NCI-H1092 treated with DMSO at 0.1 percent for 48 hours (cell line): ENCODE data around the gene HYAL3.
"Not testable (repeated sequence)": the region's sequence is repeated elsewhere in the genome, so short reads cannot be mapped to it uniquely, and the experiment has no call there.

Source experiments
- DNase-seq: peaks from one replicate; lab custom pipeline; 2025; lab: John Stamatoyannopoulos, UW

The HYAL3 gene

GRCh38 chr3:50314342-50314741, 15.1 kb upstream of the HYAL3 start:
- no peak for DNase-seq

GRCh38 chr3:50312041-50312440, 12.8 kb upstream of the HYAL3 start:
- DNase-seq: not testable (repeated sequence)

GRCh38 chr3:50304601-50305000, 5.4 kb upstream of the HYAL3 start:
- DNase-seq: no peak

GRCh38 chr3:50303013-50303815, 4.0 kb upstream of the HYAL3 start, which contains the start of gene HYAL1:
Gene HYAL1, minus strand, starts transcription at chr3:50303574. Its CDS starts 618 bp downstream, at chr3:50302956.
- DNase-seq: no peak

GRCh38 chr3:50302095-50303012, 3.1 kb upstream of the HYAL3 start:
- DNase-seq: no peak

GRCh38 chr3:50300681-50301254, 1.6 kb upstream of the HYAL3 start:
- DNase-seq: no peak

GRCh38 chr3:50299929-50300680, 900 bp upstream of the HYAL3 start:
- DNase-seq: no peak

GRCh38 chr3:50299638-50299928, 378 bp upstream of the HYAL3 start:
- no peak for DNase-seq

GRCh38 chr3:50297896-50298725, 1.1 kb downstream of the HYAL3 start:
- DNase-seq: no peak

- DNase-seq: no peak
These were observed 1.8 kb downstream of the HYAL3 start for GRCh38 chr3:50297384-50297775.

GRCh38 chr3:50296721-50297383, 2.4 kb downstream of the HYAL3 start:
- no peak for DNase-seq

- no peak for DNase-seq
These were observed 3.4 kb downstream of the HYAL3 start for GRCh38 chr3:50295553-50296431.

GRCh38 chr3:50294492-50295403, 4.5 kb downstream of the HYAL3 start:
- no peak for DNase-seq

GRCh38 chr3:50294089-50294488, 5.1 kb downstream of the HYAL3 start:
- DNase-seq: no peak

GRCh38 chr3:50293079-50293801, 6.0 kb downstream of the HYAL3 start:
- DNase-seq: no peak

- DNase-seq: peak; percentile 94
These were observed 6.8 kb downstream of the HYAL3 start, which contains the start of gene IFRD2 for GRCh38 chr3:50292159-50293078. Gene IFRD2, minus strand, starts transcription at chr3:50292429. Its CDS starts 155 bp downstream, at chr3:50292274.
